Type B pancreatic cell (in vitro differentiated cells): ENCODE results near the gene ZNF277. TPM values are rescaled to one million over a fixed set of nuclear protein-coding genes. Genes with fewer than 3 reads are reported as not detected.
"Not testable (repeated sequence)": the region's sequence is repeated elsewhere in the genome, so short reads cannot be mapped to it uniquely, and the experiment has no call there.

ENCODE experiments used
- DNase-seq: peaks from one replicate; pipeline ENCODE4 v3.0.0; 2021; ENCODE audit warnings: mixed read lengths; ENCODE audit not compliant: unreplicated experiment; ENCODE audit errors: extremely low spot score
- H3K27ac Mint-ChIP-seq: 2 replicates; pipeline ENCODE4 v1.8.0; 2021; ENCODE audit warnings: mild to moderate bottlenecking, mixed read lengths
- H3K27me3 Mint-ChIP-seq: 2 replicates; pipeline ENCODE4 v1.8.0; 2021; ENCODE audit warnings: mixed read lengths
- H3K36me3 Mint-ChIP-seq: 2 replicates; pipeline ENCODE4 v1.8.0; 2021; ENCODE audit warnings: mixed read lengths
- H3K4me1 Mint-ChIP-seq: one replicate; pipeline ENCODE4 v1.8.0; 2021; ENCODE audit warnings: mixed read lengths; ENCODE audit not compliant: unreplicated experiment
- H3K4me3 Mint-ChIP-seq: 2 replicates; pipeline ENCODE4 v1.8.0; 2021; ENCODE audit warnings: mild to moderate bottlenecking, mixed read lengths
- H3K9me3 Mint-ChIP-seq: 2 replicates; pipeline ENCODE4 v1.8.0; 2021; ENCODE audit warnings: mixed read lengths
- CTCF ChIP-seq: fragments of 200-600 bp; sonication (generic); conservative IDR thresholded peaks from 2 replicates; pipeline ENCODE4 v1.5.0; 2021; ENCODE audit warnings: antibody characterized with exemption, mild to moderate bottlenecking
- total RNA-seq: library from RNA; stranded (reverse); gene quantifications from 2 replicates; pipeline ENCODE4 v1.2.1, GENCODE V29; 2021; ENCODE audit warnings: low replicate concordance

ZNF277 gene
- total RNA-seq, 1 donor from 2014 or later: 21.4 TPM

GRCh38 chr7:112381311-112382091 lies 175.0 kb downstream of the ZNF277 start:
- no peak for DNase-seq
- no peak overlapping the region for H3K4me3 Mint-ChIP-seq
- no peak for TF ChIP-seq CTCF
- no peaks in the 10 kb centered on the region for H3K36me3 Mint-ChIP-seq
- H3K27me3 Mint-ChIP-seq: no peaks in the 10 kb centered on the region
- H3K27ac Mint-ChIP-seq: no peak overlapping the region
- no peaks in the 10 kb centered on the region for H3K9me3 Mint-ChIP-seq
- H3K4me1 Mint-ChIP-seq: peaks cover 5% of the 10 kb centered on the region

GRCh38 chr7:112383671-112384417 lies 177.3 kb downstream of the ZNF277 start:
- Mint-ChIP-seq H3K4me1 (peaks cover 5% of the 10 kb centered on the region), H3K27ac (no peak overlapping the region), H3K27me3 (no peaks in the 10 kb centered on the region), H3K36me3 (no peaks in the 10 kb centered on the region), H3K9me3 (no peaks in the 10 kb centered on the region), H3K4me3 (no peak overlapping the region)
- no peak for DNase-seq
- TF ChIP-seq CTCF: no peak

- DNase-seq: no peak
- Mint-ChIP-seq H3K9me3 (no peaks in the 10 kb centered on the region), H3K27me3 (no peaks in the 10 kb centered on the region), H3K36me3 (no peaks in the 10 kb centered on the region), H3K27ac (no peak overlapping the region), H3K4me3 (no peak overlapping the region), H3K4me1 (peaks cover 5% of the 10 kb centered on the region)
- TF ChIP-seq CTCF: no peak
Observed at GRCh38 chr7:112385516-112385915, 179.0 kb downstream of the ZNF277 start.

- H3K4me3 Mint-ChIP-seq: no peak overlapping the region
- no peaks in the 10 kb centered on the region for H3K36me3 Mint-ChIP-seq
- no peaks in the 10 kb centered on the region for H3K9me3 Mint-ChIP-seq
- H3K27me3 Mint-ChIP-seq: no peaks in the 10 kb centered on the region
- DNase-seq: no peak
- H3K27ac Mint-ChIP-seq: no peak overlapping the region
- peaks cover 5% of the 10 kb centered on the region for H3K4me1 Mint-ChIP-seq
- no peak for TF ChIP-seq CTCF
Observed at GRCh38 chr7:112386619-112387018, 180.1 kb downstream of the ZNF277 start.

GRCh38 chr7:112390167-112390566 lies 183.7 kb downstream of the ZNF277 start:
- Mint-ChIP-seq H3K27ac (peak overlapping the region; percentile 61), H3K4me3 (peak overlapping the region; percentile 56), H3K4me1 (no peaks in the 10 kb centered on the region), H3K36me3 (no peaks in the 10 kb centered on the region), H3K9me3 (no peaks in the 10 kb centered on the region), H3K27me3 (peaks cover 2% of the 10 kb centered on the region)
- no peak for DNase-seq
- TF ChIP-seq CTCF: no peak

- DNase-seq, H3K36me3 Mint-ChIP-seq, H3K4me1 Mint-ChIP-seq, H3K27me3 Mint-ChIP-seq, H3K9me3 Mint-ChIP-seq: not testable (repeated sequence)
- Mint-ChIP-seq H3K4me3 (peak overlapping the region; percentile 86), H3K27ac (peak overlapping the region; percentile 61)
Observed at GRCh38 chr7:112391079-112391821, 184.8 kb downstream of the ZNF277 start.

GRCh38 chr7:112391841-112392286 lies 185.4 kb downstream of the ZNF277 start:
- not testable (repeated sequence) for H3K27me3 Mint-ChIP-seq, H3K4me1 Mint-ChIP-seq, H3K9me3 Mint-ChIP-seq, H3K36me3 Mint-ChIP-seq
- Mint-ChIP-seq H3K4me3 (peak overlapping the region; percentile 87), H3K27ac (peak overlapping the region; percentile 83)
- DNase-seq: peak; percentile 77
